DOHH2 (cell line): ENCODE results near the gene DUSP10.

Experiments used
- H3F3A ChIP-seq: fragments of 200-600 bp; sonication (generic), shearing (Covaris generic); 2 replicates; pipeline ENCODE4 v1.6.0; 2016; ENCODE audit warnings: antibody characterized with exemption, mild to moderate bottlenecking; ENCODE audit not compliant: control insufficient read depth, insufficient read depth
- H3K27ac ChIP-seq: fragments of 200-600 bp; sonication (generic); 2 replicates; pipeline ENCODE4 v1.5.1; 2014; ENCODE audit warnings: low read depth, mild to moderate bottlenecking, low read length, moderate library complexity
- H3K27me3 ChIP-seq: fragments of 200-600 bp; sonication (generic); 2 replicates; pipeline ENCODE4 v1.6.1; 2014; ENCODE audit warnings: mild to moderate bottlenecking, low read length, mixed read lengths; ENCODE audit not compliant: control insufficient read depth
- H3K36me3 ChIP-seq: fragments of 200-600 bp; sonication (generic); 2 replicates; pipeline ENCODE4 v1.6.1; 2014; ENCODE audit warnings: mild to moderate bottlenecking, low read length, moderate library complexity, mixed read lengths; ENCODE audit not compliant: control insufficient read depth
- H3K4me1 ChIP-seq: fragments of 200-600 bp; sonication (generic); 2 replicates; pipeline ENCODE4 v1.6.1; 2014; ENCODE audit warnings: mild to moderate bottlenecking, low read length, mixed read lengths; ENCODE audit not compliant: control insufficient read depth
- H3K4me2 ChIP-seq: fragments of 200-600 bp; sonication (generic); 2 replicates; pipeline ENCODE4 v1.6.0; 2014; ENCODE audit warnings: mild to moderate bottlenecking, low read length, moderate library complexity
- H3K4me3 ChIP-seq: fragments of 200-600 bp; sonication (generic); 2 replicates; pipeline ENCODE4 v1.5.1; 2014; ENCODE audit warnings: mild to moderate bottlenecking, low read length, mixed read lengths
- H3K79me2 ChIP-seq: fragments of 200-600 bp; sonication (generic); 2 replicates; pipeline ENCODE4 v1.6.1; 2014; ENCODE audit warnings: mild to moderate bottlenecking, low read length, mixed read lengths; ENCODE audit not compliant: control insufficient read depth
- H3K9me2 ChIP-seq: fragments of 200-600 bp; sonication (generic); replicated peaks from 2 replicates; pipeline ENCODE4 v1.6.1; 2014; ENCODE audit warnings: mild to moderate bottlenecking, low read length, mixed read lengths; ENCODE audit not compliant: control insufficient read depth
- H3K9me3 ChIP-seq: fragments of 200-600 bp; sonication (generic); 2 replicates; pipeline ENCODE4 v1.6.1; 2014; ENCODE audit warnings: antibody characterized with exemption, low read length, mixed read lengths; ENCODE audit not compliant: control insufficient read depth, insufficient read depth
- H4K20me1 ChIP-seq: fragments of 200-600 bp; sonication (generic); 2 replicates; pipeline ENCODE4 v1.6.0; 2014; ENCODE audit warnings: low read depth, mild to moderate bottlenecking, antibody characterized with exemption, low read length, moderate library complexity; ENCODE audit not compliant: control insufficient read depth, insufficient read depth
- EZH2phosphoT487 ChIP-seq: fragments of 200-600 bp; sonication (generic); IDR thresholded peaks from 2 replicates; pipeline ENCODE4 v1.6.1; 2017; ENCODE audit warnings: borderline replicate concordance, mild to moderate bottlenecking, antibody characterized with exemption, low read length, moderate library complexity, mixed read lengths
- TF ChIP-seq, protein P1 (sequence below): fragments of 200-600 bp; sonication (generic); IDR thresholded peaks from one replicate; pipeline ENCODE4 v1.5.1; 2014; ENCODE audit warnings: antibody characterized with exemption, mild to moderate bottlenecking, low read depth, low read length; ENCODE audit not compliant: poor library complexity, severe bottlenecking

DUSP10 gene

DNA sequence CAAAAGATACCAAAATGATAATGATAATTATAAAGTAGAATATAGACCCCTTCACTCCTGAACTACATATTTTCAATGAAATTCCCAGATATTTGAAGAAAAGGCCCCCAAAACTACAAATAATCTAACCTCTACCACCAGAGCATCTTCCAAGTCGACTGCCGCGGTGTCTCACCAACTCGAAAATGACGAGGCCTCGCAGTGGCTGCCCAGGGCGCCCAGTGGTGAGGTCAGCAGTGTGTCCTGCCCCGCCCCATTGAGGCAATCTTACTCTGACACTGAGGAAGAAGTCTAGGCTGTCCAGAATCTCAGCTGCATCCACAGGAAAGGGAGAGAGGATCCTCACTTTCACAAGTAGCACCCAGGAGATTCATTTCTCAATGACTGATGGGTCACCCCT lies 5.2 kb downstream of the DUSP10 start:
- Histone ChIP-seq H3K4me1 (peaks cover 20% of the 10 kb centered on the region), H3K27me3 (peaks cover 14% of the 10 kb centered on the region), H3K4me2 (no peak overlapping the region), H4K20me1 (no peaks in the 10 kb centered on the region), H3K9me2 (no peaks in the 10 kb centered on the region), H3K4me3 (no peak overlapping the region), H3K9me3 (no peaks in the 10 kb centered on the region), H3K79me2 (no peaks in the 10 kb centered on the region), H3F3A (0 out of 2 replicates have a peak, but pooled peaks cover 1% of the 10 kb centered on the region), H3K27ac (no peak overlapping the region), H3K36me3 (no peaks in the 10 kb centered on the region)
- TF ChIP-seq EZH2phosphoT487 = no peak
- TF ChIP-seq, protein P1, sequence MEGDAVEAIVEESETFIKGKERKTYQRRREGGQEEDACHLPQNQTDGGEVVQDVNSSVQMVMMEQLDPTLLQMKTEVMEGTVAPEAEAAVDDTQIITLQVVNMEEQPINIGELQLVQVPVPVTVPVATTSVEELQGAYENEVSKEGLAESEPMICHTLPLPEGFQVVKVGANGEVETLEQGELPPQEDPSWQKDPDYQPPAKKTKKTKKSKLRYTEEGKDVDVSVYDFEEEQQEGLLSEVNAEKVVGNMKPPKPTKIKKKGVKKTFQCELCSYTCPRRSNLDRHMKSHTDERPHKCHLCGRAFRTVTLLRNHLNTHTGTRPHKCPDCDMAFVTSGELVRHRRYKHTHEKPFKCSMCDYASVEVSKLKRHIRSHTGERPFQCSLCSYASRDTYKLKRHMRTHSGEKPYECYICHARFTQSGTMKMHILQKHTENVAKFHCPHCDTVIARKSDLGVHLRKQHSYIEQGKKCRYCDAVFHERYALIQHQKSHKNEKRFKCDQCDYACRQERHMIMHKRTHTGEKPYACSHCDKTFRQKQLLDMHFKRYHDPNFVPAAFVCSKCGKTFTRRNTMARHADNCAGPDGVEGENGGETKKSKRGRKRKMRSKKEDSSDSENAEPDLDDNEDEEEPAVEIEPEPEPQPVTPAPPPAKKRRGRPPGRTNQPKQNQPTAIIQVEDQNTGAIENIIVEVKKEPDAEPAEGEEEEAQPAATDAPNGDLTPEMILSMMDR = no peak

DNA sequence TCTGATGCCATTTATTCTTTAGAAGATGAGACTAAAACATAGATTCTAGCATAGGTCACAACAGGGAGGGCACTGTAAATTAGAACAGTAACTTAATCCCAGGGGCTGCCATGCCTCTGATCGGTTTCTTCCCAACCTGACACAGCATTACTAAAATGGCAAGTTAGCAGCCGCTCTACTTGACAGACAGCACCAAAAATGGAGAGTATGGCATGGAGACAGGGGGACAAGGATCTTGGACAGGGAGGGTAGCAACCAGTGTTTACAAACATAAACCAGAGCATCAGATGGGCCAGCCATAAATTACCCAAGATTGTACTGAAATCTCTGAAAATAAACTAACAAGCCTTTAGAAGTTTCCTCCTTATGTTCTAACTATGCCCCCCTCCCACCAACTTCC lies 5.9 kb downstream of the DUSP10 start:
- H3K9me2 ChIP-seq = no peaks in the 10 kb centered on the region
- H3F3A ChIP-seq = no peaks in the 10 kb centered on the region
- no peaks in the 10 kb centered on the region for H3K79me2 ChIP-seq
- no peaks in the 10 kb centered on the region for H3K9me3 ChIP-seq
- H3K4me2 ChIP-seq = no peak overlapping the region
- no peaks in the 10 kb centered on the region for H4K20me1 ChIP-seq
- no peak overlapping the region for H3K4me3 ChIP-seq
- H3K36me3 ChIP-seq = no peaks in the 10 kb centered on the region
- peaks cover 12% of the 10 kb centered on the region for H3K27me3 ChIP-seq
- H3K27ac ChIP-seq = no peak overlapping the region
- peaks cover 19% of the 10 kb centered on the region for H3K4me1 ChIP-seq
- TF ChIP-seq EZH2phosphoT487 = no peak
- TF ChIP-seq, protein P1 = no peak

DNA sequence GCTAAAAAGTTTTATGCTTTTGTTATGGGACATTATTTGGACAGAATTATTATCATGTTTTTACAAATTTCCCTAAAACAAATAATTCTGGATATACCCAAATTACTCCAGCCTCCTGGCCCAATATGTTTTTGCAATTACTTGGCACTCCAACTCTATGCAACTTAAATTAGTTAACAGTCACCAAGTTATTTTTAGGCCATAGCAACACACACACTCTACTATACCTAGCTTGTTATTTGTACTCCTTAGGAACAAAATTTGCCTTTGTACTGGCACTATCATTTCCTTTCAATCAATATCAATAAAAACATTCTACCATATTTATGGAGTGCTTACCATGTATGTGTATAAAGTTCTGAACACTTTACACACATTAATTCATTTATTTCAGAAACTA lies 7.7 kb downstream of the DUSP10 start:
- Histone ChIP-seq H3K79me2 (no peaks in the 10 kb centered on the region), H3K27me3 (no peaks in the 10 kb centered on the region), H4K20me1 (no peaks in the 10 kb centered on the region), H3K4me3 (no peak overlapping the region), H3K4me2 (no peak overlapping the region), H3K27ac (no peak overlapping the region), H3K36me3 (no peaks in the 10 kb centered on the region), H3K9me3 (no peaks in the 10 kb centered on the region), H3K9me2 (no peaks in the 10 kb centered on the region), H3F3A (no peaks in the 10 kb centered on the region), H3K4me1 (peaks cover 10% of the 10 kb centered on the region)
- TF ChIP-seq, protein P1 = no peak
- no peak for TF ChIP-seq EZH2phosphoT487

DNA sequence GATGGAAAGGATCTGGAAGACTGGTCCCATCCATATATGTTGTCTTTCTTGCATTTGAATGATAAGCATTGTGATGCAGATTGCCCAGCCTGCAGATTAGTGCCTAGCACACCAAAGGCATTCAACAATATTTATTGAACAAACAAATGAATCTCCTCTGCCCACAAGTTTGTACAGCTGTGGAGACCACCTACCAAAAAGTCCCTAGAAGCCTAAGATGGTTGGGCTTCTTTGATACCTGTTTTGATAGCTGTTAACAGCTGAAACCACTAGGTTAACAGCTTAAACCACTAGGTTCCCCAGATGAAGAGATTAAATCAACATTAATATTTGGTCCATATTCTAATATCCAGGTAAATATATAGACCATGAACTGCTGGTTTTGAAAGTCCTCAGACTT lies 9.8 kb downstream of the DUSP10 start:
- no peak overlapping the region for H3K4me2 ChIP-seq
- H3K36me3 ChIP-seq = no peaks in the 10 kb centered on the region
- no peaks in the 10 kb centered on the region for H4K20me1 ChIP-seq
- H3K27me3 ChIP-seq = no peaks in the 10 kb centered on the region
- H3K9me2 ChIP-seq = no peaks in the 10 kb centered on the region
- H3K27ac ChIP-seq = no peak overlapping the region
- no peak overlapping the region for H3K4me3 ChIP-seq
- TF ChIP-seq, protein P1 = no peak
- TF ChIP-seq EZH2phosphoT487 = no peak
- peaks cover 20% of the 10 kb centered on the region for H3K4me1 ChIP-seq
- H3F3A ChIP-seq = no peaks in the 10 kb centered on the region
- no peaks in the 10 kb centered on the region for H3K79me2 ChIP-seq
- no peaks in the 10 kb centered on the region for H3K9me3 ChIP-seq
